Right lung (tissue), 10 donors: Measurements from ENCODE around the gene RNF113A. TPM values are rescaled to one million over a fixed set of nuclear protein-coding genes. Genes with fewer than 3 reads are reported as not detected.
A peak's percentile ranks its signal among the peaks of the same experiment; 100 is the strongest.
"Not testable (repeated sequence)": the region's sequence is repeated elsewhere in the genome, so short reads cannot be mapped to it uniquely, and the experiment has no call there.

Experiments used
- DNase-seq, 2 donors: peaks; one replicate each; pipeline ENCODE4 v3.0.0-alpha.2; 2013
- long read RNA-seq, 8 donors: transcript quantifications; one replicate each; lab custom pipeline, GENCODE V29; 2026
- polyA plus RNA-seq, 5 donors: library from polyadenylated mRNA; unstranded; fragments of 120-200 nt; gene quantifications; one replicate each; pipeline versions ENCODE4 v1.2.1 to v1.2.3, GENCODE V29; 2013; ENCODE audit warnings: inconsistent platforms in 1 of 5, low replicate concordance in 1 of 5; ENCODE audit not compliant: insufficient read length in 5 of 5, insufficient read depth in 1 of 5

Gene RNF113A
- polyA plus RNA-seq: 10 to 100 TPM; 10.2 to 14.1 (median 11.9) TPM
- long read RNA-seq, donor 1, transcript RNF113A-201 (1 exons, 1,353 nt): major isoform, 31 of 31 reads
- long read RNA-seq, donor 1, partial matches to known transcripts: 0 of 31 reads
- long read RNA-seq, donor 1, other reads (novel, unspliced or antisense): 0 of 31 reads
- long read RNA-seq, donor 2, transcript RNF113A-201 (1 exons, 1,353 nt): major isoform, 9 of 9 reads
- long read RNA-seq, donor 2, partial matches to known transcripts: 0 of 9 reads
- long read RNA-seq, donor 2, other reads (novel, unspliced or antisense): 0 of 9 reads
- long read RNA-seq, donor 3, transcript RNF113A-201 (1 exons, 1,353 nt): major isoform, 15 of 661 reads
- long read RNA-seq, donor 3, partial matches to known transcripts: 631 of 661 reads
- long read RNA-seq, donor 3, other reads (novel, unspliced or antisense): 15 of 661 reads
- long read RNA-seq, donor 4, transcript RNF113A-201 (1 exons, 1,353 nt): major isoform, 14 of 14 reads
- long read RNA-seq, donor 4, partial matches to known transcripts: 0 of 14 reads
- long read RNA-seq, donor 4, other reads (novel, unspliced or antisense): 0 of 14 reads
- long read RNA-seq, donor 5, transcript RNF113A-201 (1 exons, 1,353 nt): major isoform, 19 of 19 reads
- long read RNA-seq, donor 5, partial matches to known transcripts: 0 of 19 reads
- long read RNA-seq, donor 5, other reads (novel, unspliced or antisense): 0 of 19 reads
- long read RNA-seq, donor 6, transcript RNF113A-201 (1 exons, 1,353 nt): major isoform, 15 of 15 reads
- long read RNA-seq, donor 6, partial matches to known transcripts: 0 of 15 reads
- long read RNA-seq, donor 6, other reads (novel, unspliced or antisense): 0 of 15 reads
- long read RNA-seq, donor 7, transcript RNF113A-201 (1 exons, 1,353 nt): major isoform, 17 of 17 reads
- long read RNA-seq, donor 7, partial matches to known transcripts: 0 of 17 reads
- long read RNA-seq, donor 7, other reads (novel, unspliced or antisense): 0 of 17 reads
- long read RNA-seq, donor 8, transcript RNF113A-201 (1 exons, 1,353 nt): major isoform, 10 of 10 reads
- long read RNA-seq, donor 8, partial matches to known transcripts: 0 of 10 reads
- long read RNA-seq, donor 8, other reads (novel, unspliced or antisense): 0 of 10 reads

GRCh38 chrX:119871599-119872395, at the start of gene RNF113A, which contains the start of gene NDUFA1:
TSS of gene RNF113A (minus strand) at chrX:119871733. CDS start at chrX:119871613, 120 bp downstream.
TSS of gene NDUFA1 (plus strand) at chrX:119871832. CDS start at chrX:119871912, 80 bp downstream.
- peak; percentile 77 to 80 for DNase-seq

- DNase-seq: no peak
Measured at GRCh38 chrX:119919835-119920585, 48.5 kb upstream of the RNF113A start.

GRCh38 chrX:119917877-119918276, 46.3 kb upstream of the RNF113A start:
- DNase-seq: no peak

GRCh38 chrX:119916310-119916709, 44.8 kb upstream of the RNF113A start:
- DNase-seq: no peak

GRCh38 chrX:119900976-119901375, 29.4 kb upstream of the RNF113A start:
- no peak for DNase-seq

- DNase-seq: no peak
Measured at GRCh38 chrX:119899125-119899524, 27.6 kb upstream of the RNF113A start.

- DNase-seq: no peak
Measured at GRCh38 chrX:119895843-119896326, 24.4 kb upstream of the RNF113A start, which contains the start of gene AKAP14. TSS of gene AKAP14 (plus strand) at chrX:119895893. CDS start at chrX:119903224, 7,331 bp downstream.

- not testable (repeated sequence) for DNase-seq
Measured at GRCh38 chrX:119891961-119892692, 20.6 kb upstream of the RNF113A start.

GRCh38 chrX:119890626-119891025, 19.1 kb upstream of the RNF113A start:
- not testable (repeated sequence) for DNase-seq

GRCh38 chrX:119887721-119888425, 16.3 kb upstream of the RNF113A start:
- peak in 1 of 2 donors; percentile 10 for DNase-seq

- no peak for DNase-seq
Measured at GRCh38 chrX:119885554-119886428, 14.3 kb upstream of the RNF113A start.

GRCh38 chrX:119880552-119881437, 9.3 kb upstream of the RNF113A start:
- peak in 1 of 2 donors; percentile 9 for DNase-seq

GRCh38 chrX:119880076-119880475, 8.5 kb upstream of the RNF113A start:
- no peak for DNase-seq

- no peak for DNase-seq
Measured at GRCh38 chrX:119878740-119879139, 7.2 kb upstream of the RNF113A start.

GRCh38 chrX:119871245-119871598, 311 bp downstream of the RNF113A start:
- DNase-seq: no peak

- DNase-seq: peak; percentile 6 to 13
Measured at GRCh38 chrX:119870626-119871131, 854 bp downstream of the RNF113A start.
